Measurements from ENCODE around the gene SPSB1.

DNA sequence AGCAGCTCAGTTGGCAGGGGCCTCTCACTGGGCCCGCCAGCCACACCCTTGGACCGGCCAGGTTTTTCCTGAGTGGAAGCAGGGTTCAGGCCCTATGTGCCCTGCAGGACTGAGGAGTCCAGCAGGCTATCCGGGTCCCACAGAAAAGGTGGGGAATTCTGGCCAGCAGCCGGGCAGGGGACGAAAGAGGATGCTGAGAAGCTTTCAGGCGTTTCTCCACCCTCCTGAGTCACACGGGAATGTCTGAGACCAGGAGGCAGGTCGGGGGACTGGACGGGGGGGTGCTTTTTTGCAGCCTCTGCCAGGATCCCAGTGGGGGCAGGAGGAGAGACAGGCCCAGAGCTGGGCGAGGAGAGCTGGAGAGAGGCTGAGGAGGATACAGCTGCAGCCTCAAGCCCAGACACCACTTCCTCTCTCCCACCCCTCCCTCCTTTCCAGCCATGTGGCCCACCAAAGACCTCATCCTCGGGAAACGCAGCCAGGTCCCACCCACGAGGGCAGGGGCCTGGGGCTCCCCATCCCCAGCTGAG lies 105.4 kb downstream of the SPSB1 start:
- TF ChIP-seq POLR2AphosphoS5 (IDR thresholded peaks at IDR 0.05) (no peak), EP300 (conservative IDR thresholded peaks at IDR 0.05; ENCODE audit: poor library complexity, severe bottlenecking) (no peak), RAD21 (conservative IDR thresholded peaks at IDR 0.05) (no peak), EZH2 (IDR thresholded peaks at IDR 0.05; ENCODE audit: borderline replicate concordance, insufficient read depth, low read length, poor library complexity, severe bottlenecking) (no peak), TAF1 (IDR thresholded peaks at IDR 0.05; ENCODE audit: low read depth) (no peak), MXI1 (conservative IDR thresholded peaks at IDR 0.05; ENCODE audit: poor library complexity, severe bottlenecking) (no peak)
- TF ChIP-seq, protein P1, sequence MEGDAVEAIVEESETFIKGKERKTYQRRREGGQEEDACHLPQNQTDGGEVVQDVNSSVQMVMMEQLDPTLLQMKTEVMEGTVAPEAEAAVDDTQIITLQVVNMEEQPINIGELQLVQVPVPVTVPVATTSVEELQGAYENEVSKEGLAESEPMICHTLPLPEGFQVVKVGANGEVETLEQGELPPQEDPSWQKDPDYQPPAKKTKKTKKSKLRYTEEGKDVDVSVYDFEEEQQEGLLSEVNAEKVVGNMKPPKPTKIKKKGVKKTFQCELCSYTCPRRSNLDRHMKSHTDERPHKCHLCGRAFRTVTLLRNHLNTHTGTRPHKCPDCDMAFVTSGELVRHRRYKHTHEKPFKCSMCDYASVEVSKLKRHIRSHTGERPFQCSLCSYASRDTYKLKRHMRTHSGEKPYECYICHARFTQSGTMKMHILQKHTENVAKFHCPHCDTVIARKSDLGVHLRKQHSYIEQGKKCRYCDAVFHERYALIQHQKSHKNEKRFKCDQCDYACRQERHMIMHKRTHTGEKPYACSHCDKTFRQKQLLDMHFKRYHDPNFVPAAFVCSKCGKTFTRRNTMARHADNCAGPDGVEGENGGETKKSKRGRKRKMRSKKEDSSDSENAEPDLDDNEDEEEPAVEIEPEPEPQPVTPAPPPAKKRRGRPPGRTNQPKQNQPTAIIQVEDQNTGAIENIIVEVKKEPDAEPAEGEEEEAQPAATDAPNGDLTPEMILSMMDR (IDR thresholded peaks at IDR 0.05; ENCODE audit: poor library complexity, severe bottlenecking) = no peak
- TF ChIP-seq, protein P2, sequence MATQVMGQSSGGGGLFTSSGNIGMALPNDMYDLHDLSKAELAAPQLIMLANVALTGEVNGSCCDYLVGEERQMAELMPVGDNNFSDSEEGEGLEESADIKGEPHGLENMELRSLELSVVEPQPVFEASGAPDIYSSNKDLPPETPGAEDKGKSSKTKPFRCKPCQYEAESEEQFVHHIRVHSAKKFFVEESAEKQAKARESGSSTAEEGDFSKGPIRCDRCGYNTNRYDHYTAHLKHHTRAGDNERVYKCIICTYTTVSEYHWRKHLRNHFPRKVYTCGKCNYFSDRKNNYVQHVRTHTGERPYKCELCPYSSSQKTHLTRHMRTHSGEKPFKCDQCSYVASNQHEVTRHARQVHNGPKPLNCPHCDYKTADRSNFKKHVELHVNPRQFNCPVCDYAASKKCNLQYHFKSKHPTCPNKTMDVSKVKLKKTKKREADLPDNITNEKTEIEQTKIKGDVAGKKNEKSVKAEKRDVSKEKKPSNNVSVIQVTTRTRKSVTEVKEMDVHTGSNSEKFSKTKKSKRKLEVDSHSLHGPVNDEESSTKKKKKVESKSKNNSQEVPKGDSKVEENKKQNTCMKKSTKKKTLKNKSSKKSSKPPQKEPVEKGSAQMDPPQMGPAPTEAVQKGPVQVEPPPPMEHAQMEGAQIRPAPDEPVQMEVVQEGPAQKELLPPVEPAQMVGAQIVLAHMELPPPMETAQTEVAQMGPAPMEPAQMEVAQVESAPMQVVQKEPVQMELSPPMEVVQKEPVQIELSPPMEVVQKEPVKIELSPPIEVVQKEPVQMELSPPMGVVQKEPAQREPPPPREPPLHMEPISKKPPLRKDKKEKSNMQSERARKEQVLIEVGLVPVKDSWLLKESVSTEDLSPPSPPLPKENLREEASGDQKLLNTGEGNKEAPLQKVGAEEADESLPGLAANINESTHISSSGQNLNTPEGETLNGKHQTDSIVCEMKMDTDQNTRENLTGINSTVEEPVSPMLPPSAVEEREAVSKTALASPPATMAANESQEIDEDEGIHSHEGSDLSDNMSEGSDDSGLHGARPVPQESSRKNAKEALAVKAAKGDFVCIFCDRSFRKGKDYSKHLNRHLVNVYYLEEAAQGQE (IDR thresholded peaks at IDR 0.05; ENCODE audit: borderline replicate concordance) = no peak

All from neural cell (in vitro differentiated cells).